Testis (tissue), 2 donors: ENCODE measurements around the gene SMYD3.

Source experiments
- CTCF ChIP-seq, 3 experiments: fragments of 450-650 bp in 2 of 3; fragments of 200-600 bp in 1 of 3; sonication (generic) in 1 of 3; IDR thresholded peaks; one replicate each; pipeline ENCODE4 v1.5.1; 2016 to 2019; ENCODE audit warnings: antibody characterized with exemption in 3 of 3, mild to moderate bottlenecking in 2 of 3, moderate library complexity in 1 of 3
- POLR2A ChIP-seq: fragments of 450-650 bp; IDR thresholded peaks from one replicate; pipeline ENCODE4 v1.6.1; 2017; ENCODE audit warnings: antibody characterized with exemption, mild to moderate bottlenecking, moderate library complexity

- TF ChIP-seq CTCF (IDR thresholded peaks at IDR 0.05), result no peak
- TF ChIP-seq POLR2A, result no peak
Observed at GRCh38 chr1:245906207-245906606, 600.9 kb downstream of the SMYD3 start.
